HepG2 (cell line): ENCODE results near the gene NOS1AP. TPM values are rescaled to one million over a fixed set of nuclear protein-coding genes. Genes with fewer than 3 reads are reported as not detected.
A peak's percentile ranks its signal among the peaks of the same experiment; 100 is the strongest.

Source experiments
- ATAC-seq: fragments of 200-7000 bp; cut with Tn5 transposase; 3 replicates; pipeline ENCODE4 v1.9.1; 2020; ENCODE audit warnings: mild to moderate bottlenecking, moderate library complexity
- BruUV-seq: library from RNA; stranded (reverse); fragments of 400-500 nt; replicated peaks from 2 replicates; lab custom pipeline; 2021; lab: Mats Ljungman, UMichigan
- CTCF ChIA-PET: fragments of 300-600 bp; formaldehyde crosslinking; extraction: SDS; loops from one replicate; lab custom pipeline; 2021; ENCODE audit warnings: low total read pairs, inconsistent platforms, low intra/inter-chr PET ratio; lab: Yijun Ruan, JAX
- POLR2A ChIA-PET: fragments of 350-600 bp; sonication (Branson Sonifier 250); formaldehyde crosslinking; loops from one replicate; lab custom pipeline; 2020; ENCODE audit warnings: antibody characterized with exemption, inconsistent platforms; lab: Yijun Ruan, JAX
- DNase-seq: peaks from one replicate; pipeline ENCODE4 v3.0.0-alpha.2; 2015; ENCODE audit warnings: low spot score
- FAIRE-seq: peaks from 3 replicates; lab custom pipeline; 2011; peaks lifted over from hg19 to GRCh38; lab: Jason Lieb, UNC
- H2AFZ ChIP-seq: one replicate; pipeline ENCODE4 v1.6.1; 2011; ENCODE audit warnings: low read length, inconsistent platforms
- H3K27ac ChIP-seq: fragments of 300-600 bp; 3 replicates; pipeline ENCODE4 v1.8.0; 2011; ENCODE audit warnings: mixed run types, mild to moderate bottlenecking, mixed read lengths, low read length, inconsistent platforms; ENCODE audit not compliant: insufficient read depth; ENCODE audit errors: extremely low read length
- H3K27me3 ChIP-seq, 2 experiments: fragments of 200-600 bp in 1 of 2; 2 replicates in 1 of 2; 3 replicates in 1 of 2; pipeline versions ENCODE4 v1.6.0 to v1.8.0; 2011; ENCODE audit warnings: low read length in 2 of 2, mild to moderate bottlenecking in 2 of 2, moderate library complexity in 2 of 2, inconsistent platforms in 1 of 2; ENCODE audit not compliant: insufficient read depth in 2 of 2, control insufficient read depth in 1 of 2
- H3K36me3 ChIP-seq, 2 experiments: fragments of 200-600 bp in 1 of 2; replicated peaks in 1 of 2; 2 replicates in 1 of 2; 3 replicates in 1 of 2; pipeline versions ENCODE4 v1.5.1 to v1.8.0; 2011; ENCODE audit warnings: low read length in 2 of 2, inconsistent platforms in 1 of 2; ENCODE audit not compliant: insufficient read depth in 2 of 2, control insufficient read depth in 1 of 2
- H3K4me1 ChIP-seq: 2 replicates; pipeline ENCODE4 v1.5.1; 2012; ENCODE audit warnings: low read length, inconsistent platforms; ENCODE audit not compliant: insufficient read depth
- H3K4me2 ChIP-seq: 2 replicates; pipeline ENCODE4 v1.6.0; 2011; ENCODE audit warnings: low read depth, low read length, inconsistent platforms
- H3K4me3 ChIP-seq, 3 experiments: fragments of 200-600 bp in 1 of 3; sonication (generic), shearing (Covaris generic) in 1 of 3; replicated peaks in 1 of 3; 2 replicates each; pipeline ENCODE4 v1.5.1; 2011 to 2016; ENCODE audit warnings: low read length in 3 of 3, inconsistent platforms in 2 of 3, low read depth in 2 of 3, mild to moderate bottlenecking in 2 of 3, control low read depth in 1 of 3, mixed read lengths in 1 of 3; ENCODE audit not compliant: insufficient read depth in 1 of 3
- H3K79me2 ChIP-seq: one replicate; pipeline ENCODE4 v1.6.1; 2011; ENCODE audit warnings: low read length, inconsistent platforms; ENCODE audit not compliant: insufficient read depth
- H3K9ac ChIP-seq: 2 replicates; pipeline ENCODE4 v1.6.0; 2011; ENCODE audit warnings: mild to moderate bottlenecking, low read depth, low read length, inconsistent platforms; ENCODE audit not compliant: insufficient read depth
- H3K9me3 ChIP-seq: 2 replicates; pipeline ENCODE4 v1.5.1; 2012; ENCODE audit warnings: mild to moderate bottlenecking, low read length
- H4K20me1 ChIP-seq: 2 replicates; pipeline ENCODE4 v1.6.0; 2011; ENCODE audit warnings: inconsistent platforms, mild to moderate bottlenecking, low read length, moderate library complexity; ENCODE audit not compliant: insufficient read depth
- ARID5B ChIP-seq: IDR thresholded peaks from 2 replicates; pipeline ENCODE4 v1.4.0; 2020; ENCODE audit warnings: mild to moderate bottlenecking, missing genetic modification reagents
- CBX2 ChIP-seq, 2 experiments: fragments of 200-600 bp in 1 of 2; sonication (generic); formaldehyde crosslinking in 1 of 2; IDR thresholded peaks; 2 replicates each; pipeline versions ENCODE4 v1.7.0 to v1.8.1; 2018 to 2022; ENCODE audit warnings: low read depth in 2 of 2, low read length in 1 of 2, mild to moderate bottlenecking in 1 of 2, missing genetic modification reagents in 1 of 2
- CEBPG ChIP-seq: IDR thresholded peaks from 2 replicates; pipeline ENCODE4 v1.6.1; 2016
- CENPX ChIP-seq: sonication (generic); formaldehyde crosslinking; IDR thresholded peaks from 2 replicates; pipeline ENCODE4 v1.9.0; 2021; ENCODE audit warnings: mild to moderate bottlenecking, missing genetic modification reagents, moderate library complexity
- EP300 ChIP-seq, 3 experiments: sonication (generic) in 1 of 3; formaldehyde crosslinking in 1 of 3; IDR thresholded peaks; 2 replicates each; pipeline versions ENCODE4 v1.5.1 to v1.6.1; 2011 to 2020; ENCODE audit warnings: low read depth in 2 of 3, low read length in 2 of 3, borderline replicate concordance in 1 of 3, improper control_type of control experiment in 1 of 3, mild to moderate bottlenecking in 1 of 3, missing genetic modification reagents in 1 of 3, moderate library complexity in 1 of 3
- HNF4G ChIP-seq, 2 experiments: sonication (generic) in 1 of 2; formaldehyde crosslinking in 1 of 2; IDR thresholded peaks; 2 replicates each; pipeline versions ENCODE4 v1.4.0 to v1.6.1; 2011 to 2020; ENCODE audit warnings: borderline replicate concordance in 2 of 2, low read depth in 2 of 2, mild to moderate bottlenecking in 2 of 2, low read length in 1 of 2, missing genetic modification reagents in 1 of 2, moderate library complexity in 1 of 2
- PATZ1 ChIP-seq: sonication (generic); formaldehyde crosslinking; IDR thresholded peaks from 2 replicates; pipeline ENCODE4 v1.4.0; 2020; ENCODE audit warnings: missing genetic modification reagents
- POGZ ChIP-seq: sonication (generic); formaldehyde crosslinking; IDR thresholded peaks from 2 replicates; pipeline ENCODE4 v1.4.0; 2020; ENCODE audit warnings: mild to moderate bottlenecking, missing genetic modification reagents
- SOX13 ChIP-seq, 3 experiments: fragments of 450-650 bp in 1 of 3; sonication (generic) in 1 of 3; formaldehyde crosslinking in 1 of 3; IDR thresholded peaks in 2 of 3; conservative IDR thresholded peaks in 1 of 3; 2 replicates each; pipeline versions ENCODE4 v1.5.0 to v1.6.1; 2016 to 2020; ENCODE audit warnings: antibody characterized with exemption in 1 of 3, mild to moderate bottlenecking in 1 of 3, missing compliant biosample characterization in 1 of 3, missing genetic modification reagents in 1 of 3, moderate library complexity in 1 of 3
- ZFP62 ChIP-seq: sonication (generic); formaldehyde crosslinking; IDR thresholded peaks from 2 replicates; pipeline ENCODE4 v1.4.0; 2020; ENCODE audit warnings: missing genetic modification reagents
- ZMYM3 ChIP-seq: sonication (generic); formaldehyde crosslinking; IDR thresholded peaks from 2 replicates; pipeline ENCODE4 v1.5.1; 2020; ENCODE audit warnings: mild to moderate bottlenecking, missing genetic modification reagents
- ZNF205 ChIP-seq: IDR thresholded peaks from 2 replicates; pipeline ENCODE4 v1.6.1; 2018; ENCODE audit warnings: missing biosample characterization, missing genetic modification reagents
- ZNF292 ChIP-seq: sonication (generic); formaldehyde crosslinking; IDR thresholded peaks from 2 replicates; pipeline ENCODE4 v1.8.1; 2022; ENCODE audit warnings: mild to moderate bottlenecking, low read depth, missing genetic modification reagents, borderline replicate concordance
- ZNF644 ChIP-seq: IDR thresholded peaks from 2 replicates; pipeline ENCODE4 v1.6.1; 2016; ENCODE audit warnings: low read depth
- WGBS: methylation state at CpG from one replicate; pipeline ENCODE4 v1.1.6; 2017; ENCODE audit warnings: low lambda C conversion rate; 5-methylcytosine and 5-hydroxymethylcytosine counted together
- in situ Hi-C: cut with HindIII; loops from 2 replicates; pipeline ENCODE4 v1.10.0; 2017; ENCODE audit warnings: low pct_unique_long_range_greater_than_20kb; ENCODE audit not compliant: extremely low pct_ligation_motif_present
- intact Hi-C: fragments of 100-400 bp; cut with micrococcal nuclease; formaldehyde crosslinking; loops from one replicate; pipeline ENCODE4 v1.10.0; 2022; ENCODE audit not compliant: unreplicated experiment
- polyA plus RNA-seq, 8 experiments: library from polyadenylated mRNA; depleted of rRNA in 3 of 8; stranded (reverse) in 7 of 8; unstranded in 1 of 8; fragments of >200 nt; fragmentation: Illumina TruSeq in 4 of 8; extraction: Trizol in 4 of 8; gene quantifications; 2 replicates each; pipeline versions ENCODE4 v1.2.1 to v1.2.3, GENCODE V29; 2011 to 2016; ENCODE audit warnings: low read depth in 4 of 8, missing spikeins in 1 of 8, mixed read lengths in 1 of 8; ENCODE audit not compliant: insufficient read depth in 1 of 8
- total RNA-seq, 5 experiments: library from RNA; depleted of rRNA; stranded (reverse); fragments of >200 nt; fragmentation: Illumina TruSeq; extraction: Trizol; gene quantifications; 2 replicates each; pipeline ENCODE4 v1.2.3, GENCODE V29; 2016; ENCODE audit warnings: low read depth in 1 of 5

The NOS1AP gene
- total and polyA plus RNA-seq, 2 of the 13 experiments (the other 11 are each of a cell fraction or from before 2014, with no cell fraction given) = 2.0 to 3.3 TPM

- peaks cover 16% of the 10 kb centered on the region for H3K79me2 ChIP-seq
- no peak overlapping the region for H3K4me3 ChIP-seq
- H3K9me3 ChIP-seq = no peaks in the 10 kb centered on the region
- 83% methylated on average over 2 of the region's 2 CpGs for WGBS
- ChIA-PET CTCF (no interaction called here), POLR2A (no interaction called here)
- H3K4me1 ChIP-seq = peaks cover 41% of the 10 kb centered on the region
- intact Hi-C loops = no loop called here
- H3K4me2 ChIP-seq = no peak overlapping the region
- ATAC-seq (peak; percentile 84), DNase-seq (peak; percentile 68), FAIRE-seq (peak; percentile 95)
- in situ Hi-C loops = no loop called here
- BruUV-seq = no TSS peak
- 0 out of 2 replicates have a peak, but pooled peaks cover 2% of the 10 kb centered on the region for H4K20me1 ChIP-seq
- H2AFZ ChIP-seq = no peak overlapping the region
- H3K27me3 ChIP-seq = no peaks in the 10 kb centered on the region
- no peak overlapping the region for H3K9ac ChIP-seq
- H3K36me3 ChIP-seq = no peaks in the 10 kb centered on the region
- H3K27ac ChIP-seq = no peak overlapping the region
- TF ChIP-seq PATZ1 = peak; percentile 39; the same call in 1 of the 2 replicates
- peak; percentile 36 for TF ChIP-seq ARID5B (CRISPR knock-in tag)
- TF ChIP-seq CENPX (CRISPR knock-in tag) = no peak
- peak in 1 of 2 experiments; percentile 47; a peak in 1 of 4 replicates for TF ChIP-seq EP300 (IDR thresholded peaks at IDR 0.05; ENCODE audit: low read depth in 2 of 2, low read length in 2 of 2)
- TF ChIP-seq EP300 (CRISPR knock-in tag; IDR thresholded peaks at IDR 0.05; ENCODE audit: borderline replicate concordance) = no peak
- TF ChIP-seq HNF4G (IDR thresholded peaks at IDR 0.05; ENCODE audit: borderline replicate concordance, low read depth, low read length) = peak; percentile 41; the same call in 1 of the 2 replicates
- TF ChIP-seq HNF4G (CRISPR knock-in tag; IDR thresholded peaks at IDR 0.05; ENCODE audit: borderline replicate concordance, low read depth) = no peak
- TF ChIP-seq SOX13 (IDR thresholded peaks at IDR 0.05) = no peak
- 0 out of 4 replicates have a peak, but pooled peaks of 1 of the 2 experiments have one; percentile 20 for TF ChIP-seq SOX13 (CRISPR knock-in tag; conservative IDR thresholded peaks at IDR 0.05 in 1 of 2, IDR thresholded peaks at IDR 0.05 in 1 of 2)
- 0 out of 2 replicates have a peak, but pooled peaks have one; percentile 18 for TF ChIP-seq ZNF644
- no peak for TF ChIP-seq CBX2 (IDR thresholded peaks at IDR 0.05; ENCODE audit: low read depth, low read length)
- no peak for TF ChIP-seq CBX2 (CRISPR knock-in tag; IDR thresholded peaks at IDR 0.05; ENCODE audit: low read depth)
- TF ChIP-seq ZNF205 (CRISPR knock-in tag) = no peak
- peak; percentile 84 for TF ChIP-seq CEBPG (CRISPR knock-in tag)
- peak; percentile 66; the same call in 1 of the 2 replicates for TF ChIP-seq ZNF292 (CRISPR knock-in tag)
- TF ChIP-seq ZMYM3 (CRISPR knock-in tag) = 0 out of 2 replicates have a peak, but pooled peaks have one; percentile 20
- TF ChIP-seq ZFP62 (CRISPR knock-in tag) = no peak
- TF ChIP-seq POGZ (CRISPR knock-in tag) = 0 out of 2 replicates have a peak, but pooled peaks have one; percentile 46
These were observed 103.0 kb downstream of the NOS1AP start for GRCh38 chr1:162172311-162173102.
